Mesenchymal stem cell (in vitro differentiated cells and primary cell): Measurements from ENCODE around the gene TLR3.

ENCODE experiments used
- DNase-seq: peaks from one replicate; pipeline ENCODE4 v3.0.0-alpha.2; 2013
- H2AFZ ChIP-seq: one replicate; pipeline ENCODE4 v1.6.1; 2013; ENCODE audit warnings: low read depth, mild to moderate bottlenecking, control low read depth, inconsistent platforms, low read length, moderate library complexity
- H2AK5ac ChIP-seq: 2 replicates; pipeline ENCODE4 v1.6.1; 2013; ENCODE audit warnings: low read length, moderate library complexity, mild to moderate bottlenecking, inconsistent platforms; ENCODE audit not compliant: severe bottlenecking
- H2BK120ac ChIP-seq: one replicate; pipeline ENCODE4 v1.6.1; 2013; ENCODE audit warnings: low read depth, mild to moderate bottlenecking, inconsistent platforms, low read length, moderate library complexity
- H2BK12ac ChIP-seq, 2 experiments: one replicate each; pipeline ENCODE4 v1.6.1; 2013; ENCODE audit warnings: inconsistent platforms in 2 of 2, low read length in 2 of 2, mild to moderate bottlenecking in 2 of 2, moderate library complexity in 2 of 2, control low read depth in 1 of 2
- H2BK15ac ChIP-seq: one replicate; pipeline ENCODE4 v1.6.1; 2013; ENCODE audit warnings: mild to moderate bottlenecking, low read depth, inconsistent platforms; ENCODE audit not compliant: poor library complexity, severe bottlenecking
- H2BK5ac ChIP-seq: 2 replicates; pipeline ENCODE4 v1.6.1; 2013; ENCODE audit warnings: low read depth, mild to moderate bottlenecking, low read length, control low read depth, inconsistent platforms; ENCODE audit not compliant: poor library complexity, severe bottlenecking
- H3K14ac ChIP-seq, 2 experiments: one replicate each; pipeline ENCODE4 v1.6.1; 2013; ENCODE audit warnings: inconsistent platforms in 2 of 2, low read length in 2 of 2, control low read depth in 1 of 2, mild to moderate bottlenecking in 1 of 2, moderate library complexity in 1 of 2
- H3K18ac ChIP-seq, 2 experiments: one replicate each; pipeline ENCODE4 v1.6.1; 2013; ENCODE audit warnings: inconsistent platforms in 2 of 2, low read length in 2 of 2, control low read depth in 1 of 2, low read depth in 1 of 2, mild to moderate bottlenecking in 1 of 2
- H3K23ac ChIP-seq, 2 experiments: one replicate each; pipeline ENCODE4 v1.6.1; 2013; ENCODE audit warnings: inconsistent platforms in 2 of 2, low read length in 2 of 2, mild to moderate bottlenecking in 2 of 2, moderate library complexity in 2 of 2, control low read depth in 1 of 2
- H3K27ac ChIP-seq: 2 replicates; pipeline ENCODE4 v1.5.1; 2013; ENCODE audit warnings: mild to moderate bottlenecking, moderate library complexity, low read length, control low read depth, inconsistent platforms; ENCODE audit not compliant: poor library complexity, severe bottlenecking
- H3K27me3 ChIP-seq, 2 experiments: 2 replicates each; pipeline versions ENCODE4 v1.6.1 to v1.7.0; 2013; ENCODE audit warnings: low read length in 2 of 2, mild to moderate bottlenecking in 2 of 2, moderate library complexity in 2 of 2, control low read depth in 1 of 2, inconsistent platforms in 1 of 2; ENCODE audit not compliant: control insufficient read depth in 1 of 2, insufficient read depth in 1 of 2
- H3K36me3 ChIP-seq, 2 experiments: 2 replicates each; pipeline versions ENCODE4 v1.6.1 to v1.7.0; 2013; ENCODE audit warnings: low read length in 2 of 2, control low read depth in 1 of 2, inconsistent platforms in 1 of 2, low read depth in 1 of 2, mild to moderate bottlenecking in 1 of 2; ENCODE audit not compliant: insufficient read depth in 2 of 2, control insufficient read depth in 1 of 2
- H3K4ac ChIP-seq, 2 experiments: one replicate each; pipeline ENCODE4 v1.6.1; 2013; ENCODE audit warnings: inconsistent platforms in 2 of 2, low read length in 2 of 2, mild to moderate bottlenecking in 2 of 2, moderate library complexity in 2 of 2, control low read depth in 1 of 2, low read depth in 1 of 2
- H3K4me1 ChIP-seq: 2 replicates; pipeline ENCODE4 v1.6.1; 2013; ENCODE audit warnings: low read depth, low read length, control low read depth; ENCODE audit not compliant: control insufficient read depth, insufficient read depth
- H3K4me2 ChIP-seq: 2 replicates; pipeline ENCODE4 v1.6.1; 2013; ENCODE audit warnings: low read length, mild to moderate bottlenecking, inconsistent platforms; ENCODE audit not compliant: poor library complexity, severe bottlenecking
- H3K4me3 ChIP-seq, 2 experiments: 2 replicates each; pipeline versions ENCODE4 v1.5.1 to v1.7.0; 2013; ENCODE audit warnings: low read length in 2 of 2, mild to moderate bottlenecking in 2 of 2, control low read depth in 1 of 2, low read depth in 1 of 2; ENCODE audit not compliant: insufficient read depth in 1 of 2
- H3K79me1 ChIP-seq: replicated peaks from 2 replicates; pipeline ENCODE4 v1.6.1; 2013; ENCODE audit warnings: mild to moderate bottlenecking, control low read depth, low read length, inconsistent platforms; ENCODE audit not compliant: poor library complexity, severe bottlenecking
- H3K9ac ChIP-seq: 2 replicates; pipeline ENCODE4 v1.7.0; 2013; ENCODE audit warnings: mild to moderate bottlenecking, low read length, moderate library complexity
- H3K9me3 ChIP-seq: 2 replicates; pipeline ENCODE4 v1.7.0; 2013; ENCODE audit warnings: mild to moderate bottlenecking, low read length; ENCODE audit not compliant: control insufficient read depth
- H4K8ac ChIP-seq: one replicate; pipeline ENCODE4 v1.6.1; 2013; ENCODE audit warnings: inconsistent platforms, mild to moderate bottlenecking, low read length, moderate library complexity
- H4K91ac ChIP-seq: one replicate; pipeline ENCODE4 v1.6.1; 2013; ENCODE audit warnings: mild to moderate bottlenecking, low read length, inconsistent platforms
- WGBS: methylation state at CpG from one replicate; pipeline ENCODE4 v1.1.7; 2013; ENCODE audit warnings: mixed read lengths; 5-methylcytosine and 5-hydroxymethylcytosine counted together

Gene TLR3

DNA sequence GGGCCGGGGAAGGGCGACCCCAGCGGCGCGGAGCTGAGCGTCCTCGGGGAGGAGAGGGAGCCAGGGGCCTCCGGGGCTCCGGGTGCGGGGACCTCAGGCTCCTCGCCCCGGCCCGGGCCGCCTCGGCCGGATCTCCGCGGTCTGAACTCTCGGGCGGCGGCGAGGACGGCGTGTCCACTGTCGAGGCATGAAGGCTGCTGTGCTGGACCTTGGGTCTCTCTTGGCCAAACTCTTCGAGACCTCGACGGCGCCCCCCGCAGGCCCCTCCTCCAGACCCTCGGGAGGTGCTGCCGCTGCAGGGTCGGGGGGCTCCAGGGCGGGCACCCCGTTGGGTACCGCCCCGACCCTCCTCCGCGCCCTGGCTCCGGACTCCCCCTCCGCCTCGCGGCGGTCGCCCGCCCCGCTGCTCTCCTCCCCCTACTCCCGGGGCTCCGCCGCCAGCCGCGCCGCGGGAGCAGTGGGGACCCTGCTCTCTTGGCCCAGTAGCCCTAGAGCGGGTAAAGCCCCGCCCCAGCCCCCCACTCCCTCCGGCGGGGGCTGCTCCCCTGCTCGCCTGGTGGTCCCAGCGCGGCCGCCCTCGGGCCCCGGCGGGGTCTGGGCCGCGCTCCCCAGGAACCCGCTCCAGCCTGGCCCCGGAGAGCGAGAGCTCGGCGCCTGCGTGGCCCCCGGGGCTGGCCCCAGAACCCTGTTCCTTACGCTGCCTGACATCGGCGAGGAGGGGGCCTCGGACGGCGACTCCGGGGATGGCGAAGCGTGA, 36.1 kb downstream of the TLR3 start:
- no peak overlapping the region for H3K18ac ChIP-seq
- no peak overlapping the region for H2AFZ ChIP-seq
- H3K27ac ChIP-seq: no peak overlapping the region
- peak overlapping the region in 1 of 2 experiments; percentile 6 for H2BK12ac ChIP-seq
- H3K14ac ChIP-seq: no peak overlapping the region
- H3K4ac ChIP-seq: no peak overlapping the region
- no peak overlapping the region for H3K23ac ChIP-seq
- no peaks in the 10 kb centered on the region for H3K36me3 ChIP-seq
- H4K91ac ChIP-seq: no peak overlapping the region
- no peak overlapping the region for H2BK120ac ChIP-seq
- H2BK15ac ChIP-seq: peak overlapping the region; percentile 28
- 3% methylated on average over 78 of the region's 83 CpGs for WGBS
- peaks cover 14 to 17% of the 10 kb centered on the region in 2 experiments for H3K27me3 ChIP-seq
- peak overlapping the region; percentile 19 for H3K9ac ChIP-seq
- H3K4me1 ChIP-seq: peaks cover 15% of the 10 kb centered on the region
- H2AK5ac ChIP-seq: no peak overlapping the region
- peak; percentile 25 for DNase-seq
- no peak overlapping the region for H4K8ac ChIP-seq
- peak overlapping the region; percentile 98 for H3K4me2 ChIP-seq
- no peak overlapping the region for H2BK5ac ChIP-seq
- no peaks in the 10 kb centered on the region for H3K9me3 ChIP-seq
- H3K4me3 ChIP-seq: peak overlapping the region; percentile 47 to 63
- no peaks in the 10 kb centered on the region for H3K79me1 ChIP-seq

DNA sequence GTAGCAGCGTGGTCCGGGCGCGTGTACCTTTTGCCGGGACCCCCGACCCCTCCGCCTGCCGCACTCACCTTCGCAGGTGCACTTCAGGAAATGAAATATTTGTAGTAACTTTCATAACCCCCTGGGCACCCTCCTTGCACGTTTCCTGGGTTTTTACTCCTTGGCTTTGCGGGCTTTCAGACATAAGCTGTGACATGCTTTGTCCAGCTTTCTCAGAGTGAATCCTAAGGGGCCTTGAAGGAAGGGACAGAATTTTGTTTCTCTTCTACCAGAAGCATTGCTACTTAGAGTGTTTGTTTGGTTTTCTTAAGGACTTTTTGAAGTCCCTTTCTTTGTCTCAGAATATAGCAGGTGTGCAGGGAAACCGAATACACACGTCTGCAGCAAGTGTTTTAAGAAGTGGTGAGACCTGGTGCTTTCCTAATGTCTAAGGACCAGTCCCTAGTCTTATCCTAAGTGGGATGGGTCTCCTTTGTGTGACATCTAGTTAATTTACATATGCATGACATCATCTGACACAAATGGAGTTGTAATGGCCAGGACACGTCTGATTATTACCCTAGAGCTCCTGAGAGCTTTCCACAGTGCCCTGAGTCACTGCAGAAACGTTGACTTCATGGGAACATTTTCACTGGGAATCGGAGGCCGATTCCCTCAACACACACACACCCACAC, 36.8 kb downstream of the TLR3 start:
- no peak overlapping the region for H3K23ac ChIP-seq
- no peak overlapping the region for H2BK120ac ChIP-seq
- no peaks in the 10 kb centered on the region for H3K36me3 ChIP-seq
- 25% methylated on average over 14 of the region's 17 CpGs for WGBS
- H2BK15ac ChIP-seq: no peak overlapping the region
- no peak overlapping the region for H2AFZ ChIP-seq
- H2BK5ac ChIP-seq: no peak overlapping the region
- no peak overlapping the region for H4K8ac ChIP-seq
- peak overlapping the region; percentile 98 for H3K4me2 ChIP-seq
- H3K9me3 ChIP-seq: no peaks in the 10 kb centered on the region
- no peak overlapping the region for H3K18ac ChIP-seq
- no peak overlapping the region for H2AK5ac ChIP-seq
- DNase-seq: peak; percentile 51
- peaks cover 15% of the 10 kb centered on the region for H3K4me1 ChIP-seq
- H3K9ac ChIP-seq: peak overlapping the region; percentile 19
- no peak overlapping the region for H2BK12ac ChIP-seq
- no peak overlapping the region for H4K91ac ChIP-seq
- H3K79me1 ChIP-seq: no peaks in the 10 kb centered on the region
- H3K4ac ChIP-seq: no peak overlapping the region
- H3K14ac ChIP-seq: no peak overlapping the region
- H3K4me3 ChIP-seq: peak overlapping the region; percentile 16 to 63
- H3K27ac ChIP-seq: no peak overlapping the region
- H3K27me3 ChIP-seq: peaks cover 14 to 17% of the 10 kb centered on the region in 2 experiments

DNA sequence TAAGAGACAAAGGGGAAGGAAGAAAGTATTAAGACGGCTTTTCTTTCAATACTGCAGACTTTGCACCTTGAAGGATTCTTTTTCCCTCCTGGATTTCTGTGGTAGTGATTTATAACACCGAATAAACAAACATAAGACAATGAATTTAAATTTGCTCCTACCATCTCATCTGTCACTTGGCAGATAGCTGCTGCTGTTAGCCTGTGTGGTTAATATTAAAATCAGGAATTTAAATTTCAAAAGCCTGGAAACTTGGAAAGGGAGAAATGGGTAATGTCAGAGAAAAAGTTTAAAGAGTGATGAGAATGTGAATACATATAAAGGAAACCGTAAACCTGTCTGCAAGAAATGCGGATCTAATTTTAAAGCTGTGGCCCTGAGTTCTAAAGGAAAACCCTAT, 39.0 kb downstream of the TLR3 start:
- no peak overlapping the region for H4K8ac ChIP-seq
- no peak overlapping the region for H3K4ac ChIP-seq
- no peaks in the 10 kb centered on the region for H3K79me1 ChIP-seq
- no peak overlapping the region for H2BK15ac ChIP-seq
- H2BK5ac ChIP-seq: no peak overlapping the region
- no peak overlapping the region for H3K18ac ChIP-seq
- H3K9me3 ChIP-seq: no peaks in the 10 kb centered on the region
- H4K91ac ChIP-seq: no peak overlapping the region
- peaks cover 11 to 14% of the 10 kb centered on the region in 2 experiments for H3K27me3 ChIP-seq
- H2AFZ ChIP-seq: no peak overlapping the region
- H3K4me1 ChIP-seq: peaks cover 13% of the 10 kb centered on the region
- 86% methylated on average over 2 of the region's 4 CpGs for WGBS
- H3K14ac ChIP-seq: no peak overlapping the region
- no peak overlapping the region for H3K27ac ChIP-seq
- H2BK12ac ChIP-seq: no peak overlapping the region
- no peak overlapping the region for H2AK5ac ChIP-seq
- no peak for DNase-seq
- H2BK120ac ChIP-seq: no peak overlapping the region
- no peak overlapping the region for H3K4me2 ChIP-seq
- no peak overlapping the region for H3K4me3 ChIP-seq
- no peak overlapping the region for H3K23ac ChIP-seq
- no peak overlapping the region for H3K9ac ChIP-seq
- no peaks in the 10 kb centered on the region for H3K36me3 ChIP-seq

DNA sequence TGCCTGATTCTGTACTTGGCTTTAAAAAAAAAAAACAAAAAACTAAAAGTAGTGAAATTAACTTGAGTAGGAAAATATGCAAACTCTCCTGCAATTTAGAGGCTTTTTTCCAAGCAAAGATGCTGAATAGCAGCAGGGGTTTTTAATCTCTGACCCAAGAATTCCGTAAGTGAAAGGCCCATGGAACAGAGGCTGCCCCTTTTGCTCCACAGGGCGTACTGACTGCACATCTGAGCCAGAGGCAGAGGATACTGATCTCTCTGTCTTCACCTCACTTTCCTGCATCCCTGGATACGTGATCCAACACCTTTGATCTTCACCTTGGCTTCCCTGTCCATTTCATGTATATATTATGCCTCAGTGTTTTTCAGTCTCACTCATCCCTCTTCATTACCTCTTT, 39.4 kb downstream of the TLR3 start:
- Histone ChIP-seq H3K14ac (no peak overlapping the region), H3K4me1 (peaks cover 13% of the 10 kb centered on the region), H3K23ac (no peak overlapping the region), H2BK15ac (no peak overlapping the region), H3K4ac (no peak overlapping the region), H3K18ac (no peak overlapping the region), H4K91ac (no peak overlapping the region), H3K4me3 (no peak overlapping the region), H3K27ac (no peak overlapping the region), H4K8ac (no peak overlapping the region), H3K9me3 (no peaks in the 10 kb centered on the region), H3K79me1 (no peaks in the 10 kb centered on the region), H2BK120ac (no peak overlapping the region), H2BK5ac (no peak overlapping the region), H3K4me2 (no peak overlapping the region), H2BK12ac (no peak overlapping the region), H3K9ac (no peak overlapping the region), H3K27me3 (peaks cover 9 to 11% of the 10 kb centered on the region in 2 experiments), H3K36me3 (no peaks in the 10 kb centered on the region), H2AFZ (no peak overlapping the region), H2AK5ac (no peak overlapping the region)
- no peak for DNase-seq
- 74% methylated on average over 3 of the region's 3 CpGs for WGBS
